CD4-positive, alpha-beta T cell treated with Interferon alpha-2 for 1 hour (primary cell): Measurements from ENCODE around the gene NHSL1.
A peak's percentile ranks its signal among the peaks of the same experiment; 100 is the strongest.

Source experiments
- DNase-seq, 2 donors: peaks; one replicate each; pipeline ENCODE4 v3.0.0-alpha.2; 2020 to 2022

The NHSL1 gene

GRCh38 chr6:138492113-138492512 is 7.2 kb downstream of the NHSL1 start:
- no peak for DNase-seq

GRCh38 chr6:138491017-138491416 is 8.3 kb downstream of the NHSL1 start:
- no peak for DNase-seq

GRCh38 chr6:138489846-138490245 is 9.4 kb downstream of the NHSL1 start:
- no peak for DNase-seq

GRCh38 chr6:138487102-138487604 is 12.1 kb downstream of the NHSL1 start:
- DNase-seq: no peak

- no peak for DNase-seq
Measured at GRCh38 chr6:138486249-138487101, 12.8 kb downstream of the NHSL1 start.

- no peak for DNase-seq
Measured at GRCh38 chr6:138485586-138486248, 13.6 kb downstream of the NHSL1 start.

GRCh38 chr6:138485005-138485545 is 14.2 kb downstream of the NHSL1 start:
- no peak for DNase-seq

GRCh38 chr6:138484018-138484731 is 15.1 kb downstream of the NHSL1 start:
- no peak for DNase-seq

DNA sequence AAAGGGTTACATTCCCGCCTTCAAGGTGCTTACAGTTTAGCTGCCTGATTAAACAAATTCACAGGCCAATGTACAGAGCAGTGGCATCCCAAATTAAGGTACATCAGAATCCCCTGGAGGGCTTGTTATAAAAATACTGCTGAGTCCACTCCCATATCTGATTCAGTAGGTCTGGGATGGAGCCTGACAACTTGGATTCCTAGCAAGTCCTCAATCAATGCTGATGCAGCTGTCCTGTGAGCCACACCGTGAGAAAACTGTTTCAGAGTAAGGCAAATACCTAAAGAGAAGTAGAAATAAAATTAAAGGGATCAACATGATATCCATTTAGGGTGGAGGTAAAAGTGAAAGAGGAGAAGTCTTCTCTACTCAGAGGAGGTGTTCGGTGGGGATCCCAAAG is 16.5 kb downstream of the NHSL1 start:
- DNase-seq: no peak

GRCh38 chr6:138480279-138480949 is 18.9 kb downstream of the NHSL1 start:
- no peak for DNase-seq

GRCh38 chr6:138477913-138478539 is 21.3 kb downstream of the NHSL1 start:
- no peak for DNase-seq

DNA sequence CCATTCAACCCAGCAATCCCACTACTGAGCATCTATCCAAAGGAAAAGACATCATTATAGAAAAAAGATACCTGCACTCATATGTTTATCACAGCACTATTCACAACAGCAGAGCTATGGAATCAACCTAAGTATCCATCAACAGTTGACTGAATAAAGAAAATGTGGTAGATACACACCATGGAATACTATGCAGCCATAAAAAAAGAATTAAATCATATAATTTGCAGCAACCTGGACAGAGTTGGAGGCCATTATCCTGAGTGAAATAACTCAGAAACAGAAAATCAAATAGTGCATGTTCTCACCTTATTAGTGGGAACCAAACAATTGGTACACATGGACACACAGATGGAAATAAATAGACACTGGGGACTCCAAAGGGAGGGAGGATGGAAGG is 23.2 kb downstream of the NHSL1 start:
- no peak for DNase-seq

GRCh38 chr6:138473144-138473543 is 26.1 kb downstream of the NHSL1 start:
- DNase-seq: no peak

- no peak for DNase-seq
Measured at GRCh38 chr6:138468320-138469015, 30.8 kb downstream of the NHSL1 start.

DNA sequence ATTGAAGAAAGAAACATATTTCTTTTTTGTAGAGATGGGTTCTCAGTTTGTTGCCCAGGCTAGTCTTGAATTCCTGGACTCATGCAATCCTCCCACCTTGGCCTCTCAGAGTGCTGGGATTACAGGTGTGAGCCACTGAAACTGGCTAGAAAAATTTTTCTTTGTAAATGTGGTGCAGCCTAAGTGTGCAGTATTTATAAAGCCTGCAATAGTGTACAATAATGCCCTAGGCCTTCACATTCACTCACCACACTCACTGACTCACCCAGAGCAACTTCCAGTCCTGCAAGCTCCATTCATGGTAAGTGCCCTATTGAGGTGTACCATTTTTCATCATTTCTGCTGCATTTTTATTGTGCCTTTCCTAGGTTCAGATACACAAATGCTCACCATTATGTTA is 31.4 kb downstream of the NHSL1 start:
- DNase-seq: no peak

DNA sequence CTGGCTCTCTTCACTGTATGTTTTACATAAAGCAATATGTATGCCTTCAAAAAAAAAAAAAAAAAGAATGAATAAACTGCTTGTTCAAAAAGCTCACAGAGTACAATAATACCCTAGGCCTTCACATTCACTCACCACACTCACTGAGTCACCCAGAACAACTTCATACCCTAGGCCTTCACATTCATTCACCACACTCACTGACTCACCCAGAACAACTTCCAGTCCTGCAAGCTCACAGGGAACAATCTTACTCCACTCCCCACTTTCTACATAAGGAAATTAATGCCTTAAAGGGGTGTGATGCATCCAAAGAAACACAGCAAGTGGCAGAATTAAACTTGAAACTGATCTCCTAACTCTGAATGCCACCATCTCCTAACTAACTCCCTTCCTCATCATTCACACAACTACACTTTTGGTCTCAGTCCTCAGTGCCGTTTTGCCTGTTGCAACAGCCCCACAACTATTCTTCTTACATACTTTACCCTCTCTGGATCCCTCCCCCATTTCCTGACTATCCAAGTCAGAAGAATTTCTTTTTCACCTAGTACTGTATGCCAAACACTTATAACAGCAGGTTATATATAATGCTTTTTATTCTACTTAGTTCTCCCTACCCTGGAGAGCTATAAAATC is 34.2 kb downstream of the NHSL1 start:
- DNase-seq: no peak

GRCh38 chr6:138464085-138464484 is 35.2 kb downstream of the NHSL1 start:
- no peak for DNase-seq

DNA sequence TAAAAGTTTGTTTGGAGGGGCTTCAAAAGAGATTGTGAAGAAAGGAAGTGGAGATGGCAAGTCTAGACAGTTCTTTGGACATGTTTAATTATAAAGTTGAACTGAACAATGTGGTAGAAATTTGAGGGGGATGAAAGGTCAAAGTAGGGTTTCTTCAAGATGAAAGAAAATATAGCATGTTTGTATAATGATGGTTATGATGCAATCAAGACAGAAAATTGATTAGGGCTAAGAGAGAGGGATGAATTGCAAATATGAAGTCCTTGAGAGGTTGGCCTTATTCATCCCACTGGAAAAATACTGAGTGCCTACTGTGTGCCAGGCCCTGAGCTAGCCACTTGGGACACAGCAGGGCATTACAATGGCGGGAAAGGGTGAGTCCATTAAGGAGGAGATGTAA is 37.6 kb downstream of the NHSL1 start:
- DNase-seq: no peak

DNA sequence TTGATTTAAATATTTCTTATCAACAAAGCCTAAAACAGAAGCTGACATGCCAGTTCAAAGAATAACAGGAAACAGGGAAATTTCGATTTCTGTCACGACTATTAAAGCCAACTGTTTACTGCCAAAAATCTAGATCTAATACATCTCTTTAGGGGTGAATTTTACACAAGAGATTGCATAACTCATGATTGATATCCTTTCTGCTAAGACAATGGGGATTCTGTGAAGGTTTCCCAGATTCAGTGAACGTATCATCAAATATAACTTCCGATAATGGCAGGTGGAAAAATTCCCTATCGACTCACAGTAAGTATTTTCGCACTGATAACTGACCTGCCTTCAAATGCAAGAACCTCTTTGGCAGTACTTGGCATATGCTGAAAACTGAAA is 42.9 kb downstream of the NHSL1 start:
- peak in 1 of 2 donors; percentile 55 for DNase-seq

- DNase-seq: peak; percentile 58 to 72
Measured at GRCh38 chr6:138455746-138456400, 43.4 kb downstream of the NHSL1 start.
